ENCODE measurements around the gene MYO1B. TPM values are rescaled to one million over a fixed set of nuclear protein-coding genes. Genes with fewer than 3 reads are reported as not detected.

The MYO1B gene
- total and polyA plus RNA-seq, 8 donors: 28.6 to 102 (median 54.7) TPM

DNA sequence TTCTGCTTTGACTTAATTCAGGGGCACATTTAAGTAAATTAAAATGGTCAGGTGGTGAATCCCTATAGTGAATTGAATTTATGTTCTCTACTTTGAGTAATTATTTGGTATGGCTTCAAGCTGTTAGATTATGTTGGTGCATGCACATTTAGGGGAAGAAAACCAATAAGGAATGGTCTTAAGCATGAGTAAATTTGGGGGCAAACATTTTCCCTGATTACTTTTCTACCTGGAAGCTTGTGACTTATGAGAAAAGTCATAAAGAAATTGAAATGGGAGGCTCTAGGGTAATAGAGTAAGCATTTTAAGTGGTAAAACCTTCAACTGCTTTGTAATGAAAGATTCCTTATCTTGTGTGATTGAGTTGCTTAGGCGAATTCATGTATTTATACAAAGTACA, 112.5 kb downstream of the MYO1B start:
- Histone ChIP-seq H3K4me3 (no peak overlapping the region), H3K9me3 (no peaks in the 10 kb centered on the region), H3K27me3 (no peaks in the 10 kb centered on the region), H3K4me1 (peaks cover 0 to 17% (median 16%) of the 10 kb centered on the region in 3 donors), H3K27ac (peak overlapping the region in 1 of 4 donors; percentile 10), H3K36me3 (no peaks in the 10 kb centered on the region)
- intact Hi-C loops (cut with DNase I): no loop called here
- ATAC-seq (no peak), FAIRE-seq (no peak), DNase-seq (no peak)
- TF ChIP-seq, protein P1, sequence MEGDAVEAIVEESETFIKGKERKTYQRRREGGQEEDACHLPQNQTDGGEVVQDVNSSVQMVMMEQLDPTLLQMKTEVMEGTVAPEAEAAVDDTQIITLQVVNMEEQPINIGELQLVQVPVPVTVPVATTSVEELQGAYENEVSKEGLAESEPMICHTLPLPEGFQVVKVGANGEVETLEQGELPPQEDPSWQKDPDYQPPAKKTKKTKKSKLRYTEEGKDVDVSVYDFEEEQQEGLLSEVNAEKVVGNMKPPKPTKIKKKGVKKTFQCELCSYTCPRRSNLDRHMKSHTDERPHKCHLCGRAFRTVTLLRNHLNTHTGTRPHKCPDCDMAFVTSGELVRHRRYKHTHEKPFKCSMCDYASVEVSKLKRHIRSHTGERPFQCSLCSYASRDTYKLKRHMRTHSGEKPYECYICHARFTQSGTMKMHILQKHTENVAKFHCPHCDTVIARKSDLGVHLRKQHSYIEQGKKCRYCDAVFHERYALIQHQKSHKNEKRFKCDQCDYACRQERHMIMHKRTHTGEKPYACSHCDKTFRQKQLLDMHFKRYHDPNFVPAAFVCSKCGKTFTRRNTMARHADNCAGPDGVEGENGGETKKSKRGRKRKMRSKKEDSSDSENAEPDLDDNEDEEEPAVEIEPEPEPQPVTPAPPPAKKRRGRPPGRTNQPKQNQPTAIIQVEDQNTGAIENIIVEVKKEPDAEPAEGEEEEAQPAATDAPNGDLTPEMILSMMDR (IDR thresholded peaks at IDR 0.05): no peak
- WGBS, 2 donors: 39 to 52% methylated on average over 1 of the region's 1 CpG

DNA sequence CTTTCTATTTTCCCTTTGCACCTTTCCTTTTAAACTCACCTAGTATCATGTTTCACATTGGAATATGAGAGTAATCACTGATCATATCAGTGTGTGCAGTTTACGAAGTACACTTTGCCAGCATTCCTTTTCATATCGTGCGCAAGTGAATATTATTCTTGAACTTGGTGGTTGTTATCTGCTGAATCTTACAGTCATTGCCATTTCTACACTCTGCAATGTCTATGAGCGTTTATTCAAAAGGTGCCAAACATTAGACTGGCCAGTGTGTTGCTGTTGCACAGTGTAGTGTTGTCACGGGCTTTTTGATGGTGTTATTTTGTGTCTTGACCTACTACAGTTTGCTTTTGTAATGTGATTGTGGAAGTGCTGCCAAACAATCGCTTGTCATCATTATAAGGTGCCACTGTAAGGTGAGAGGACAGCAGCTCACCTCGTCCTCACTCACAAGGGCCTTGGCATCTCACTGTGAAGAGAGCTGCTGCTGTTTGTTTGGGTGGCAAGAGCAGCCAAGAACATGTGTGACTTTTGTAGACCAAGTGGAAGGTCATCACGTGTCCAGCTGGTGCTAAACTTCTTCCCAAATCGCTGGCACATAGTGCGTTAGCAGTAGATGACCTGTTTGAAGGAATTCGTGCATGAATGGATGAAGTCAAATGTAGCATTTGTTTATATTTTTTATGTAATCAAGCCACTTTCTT, 113.3 kb downstream of the MYO1B start:
- Histone ChIP-seq H3K27me3 (no peaks in the 10 kb centered on the region), H3K36me3 (no peaks in the 10 kb centered on the region), H3K4me1 (peaks cover 0 to 17% (median 16%) of the 10 kb centered on the region in 3 donors), H3K27ac (peak overlapping the region in 2 of 4 donors; percentile 10 to 11), H3K9me3 (no peaks in the 10 kb centered on the region), H3K4me3 (no peak overlapping the region)
- ATAC-seq (peak; percentile 73 to 92 (median 85)), DNase-seq (peak in 3 of 6 donors; percentile 30 to 37 (median 36)), FAIRE-seq (no peak)
- WGBS, 2 donors: 31 to 43% methylated on average over 11 of the region's 11 CpGs
- intact Hi-C loops (cut with DNase I): no loop called here
- TF ChIP-seq, protein P1 (IDR thresholded peaks at IDR 0.05): no peak

GRCh38 chr2:191359133-191359532, 113.9 kb downstream of the MYO1B start:
- DNase-seq: no peak
- 55 to 59% methylated on average over 2 of the region's 2 CpGs for WGBS, 2 donors
- Histone ChIP-seq H3K27me3 (no peaks in the 10 kb centered on the region), H3K4me3 (no peak overlapping the region), H3K27ac (peak overlapping the region in 1 of 4 donors; percentile 11), H3K36me3 (peaks cover 0 to 2% (median 0%) of the 10 kb centered on the region in 3 donors), H3K9me3 (no peaks in the 10 kb centered on the region), H3K4me1 (peaks cover 0 to 17% (median 16%) of the 10 kb centered on the region in 3 donors)
- intact Hi-C loops (cut with DNase I): no loop called here
- TF ChIP-seq, protein P1 (IDR thresholded peaks at IDR 0.05): no peak
- ATAC-seq: no peak
- FAIRE-seq: no peak

GRCh38 chr2:191360918-191361317, 115.7 kb downstream of the MYO1B start:
- DNase-seq: no peak
- TF ChIP-seq, protein P1 (IDR thresholded peaks at IDR 0.05): no peak
- Histone ChIP-seq H3K27me3 (no peaks in the 10 kb centered on the region), H3K4me3 (no peak overlapping the region), H3K9me3 (no peaks in the 10 kb centered on the region), H3K27ac (no peak overlapping the region), H3K36me3 (peaks cover 0 to 8% (median 0%) of the 10 kb centered on the region in 3 donors), H3K4me1 (peaks cover 0 to 17% (median 16%) of the 10 kb centered on the region in 3 donors)
- 92 to 93% methylated on average over 2 of the region's 2 CpGs for WGBS, 2 donors
- ATAC-seq: no peak
- no peak for FAIRE-seq
- intact Hi-C loops (cut with DNase I): loop anchor here in 2 of 3 donors (10.0 kb wide), 2 partner anchors 106 to 116 kb away; partner anchors contain the start of gene MYO1B (in 1 of the 2)

DNA sequence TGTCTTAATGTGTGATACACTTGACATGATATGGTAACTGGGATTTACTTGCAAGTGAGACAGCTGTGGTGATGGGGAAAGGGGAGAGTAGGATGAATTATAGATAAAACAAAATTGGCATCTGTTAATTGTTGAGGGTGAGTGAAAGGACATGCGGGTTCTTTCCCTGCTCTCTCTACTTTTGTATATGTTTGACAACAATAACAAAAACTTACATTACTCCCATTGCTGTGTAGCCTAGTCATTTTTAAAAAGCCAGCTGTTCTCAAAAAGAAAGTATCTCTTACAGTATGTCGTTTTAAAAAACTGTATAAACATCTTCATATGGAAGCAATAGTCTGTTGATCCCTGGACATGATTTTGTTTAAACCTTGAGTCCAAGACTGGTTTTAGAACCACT, 117.6 kb downstream of the MYO1B start:
- H3K36me3 ChIP-seq: peaks cover 0 to 8% (median 0%) of the 10 kb centered on the region in 3 donors
- H3K4me3 ChIP-seq: no peak overlapping the region
- FAIRE-seq (no peak), DNase-seq (no peak), ATAC-seq (no peak)
- intact Hi-C loops (cut with DNase I): loop anchor here in 2 of 3 donors (10.0 kb wide), 2 partner anchors 108 to 118 kb away; partner anchors contain the start of gene MYO1B (in 1 of the 2)
- H3K9me3 ChIP-seq: no peaks in the 10 kb centered on the region
- TF ChIP-seq, protein P1 (IDR thresholded peaks at IDR 0.05): no peak
- H3K4me1 ChIP-seq: peaks cover 0 to 13% (median 12%) of the 10 kb centered on the region in 3 donors
- H3K27me3 ChIP-seq: no peaks in the 10 kb centered on the region
- H3K27ac ChIP-seq: no peak overlapping the region
- 88 to 89% methylated on average over 2 of the region's 2 CpGs for WGBS, 2 donors
